Common myeloid progenitor, CD34-positive (primary cell): ENCODE results near the gene EIF2B2.
A peak's percentile ranks its signal among the peaks of the same experiment; 100 is the strongest.

Experiments used
- CTCF ChIA-PET: fragments of 350-600 bp; sonication (Branson Sonifier 250); formaldehyde crosslinking; loops from one replicate; lab custom pipeline; 2021; ENCODE audit warnings: antibody characterized with exemption; lab: Charles Lee
- POLR2A ChIA-PET: fragments of 350-600 bp; sonication (Branson Sonifier 250); formaldehyde crosslinking; loops from one replicate; lab custom pipeline; 2021; ENCODE audit warnings: antibody characterized with exemption; lab: Charles Lee
- DNase-seq, 3 donors: peaks; one replicate each; pipeline versions ENCODE4 v3.0.0 to v3.0.0-alpha.2; 2013
- H3K27ac ChIP-seq, 2 experiments: 1 replicate in 1 of 2; 2 replicates in 1 of 2; pipeline ENCODE4 v1.7.0; 2013; ENCODE audit warnings: inconsistent platforms in 2 of 2, low read length in 2 of 2, mild to moderate bottlenecking in 2 of 2, low read depth in 1 of 2, moderate library complexity in 1 of 2; ENCODE audit not compliant: severe bottlenecking in 2 of 2, insufficient read depth in 1 of 2, poor library complexity in 1 of 2
- H3K27me3 ChIP-seq, 5 experiments: replicated peaks in 2 of 5; 1 replicate in 3 of 5; 2 replicates in 2 of 5; pipeline versions ENCODE4 v1.6.1 to v1.7.0; 2013; ENCODE audit warnings: low read length in 4 of 5, mild to moderate bottlenecking in 2 of 5, moderate library complexity in 2 of 5, inconsistent platforms in 1 of 5; ENCODE audit not compliant: insufficient read depth in 5 of 5, control insufficient read depth in 4 of 5
- H3K36me3 ChIP-seq, 4 experiments: 1 replicate in 2 of 4; 2 replicates in 2 of 4; pipeline versions ENCODE4 v1.6.1 to v1.7.0; 2013; ENCODE audit warnings: low read length in 3 of 4, control low read depth in 1 of 4, mild to moderate bottlenecking in 1 of 4; ENCODE audit not compliant: control insufficient read depth in 4 of 4, insufficient read depth in 4 of 4
- H3K4me1 ChIP-seq, 4 experiments: 1 replicate in 3 of 4; 2 replicates in 1 of 4; pipeline versions ENCODE4 v1.6.1 to v1.7.1; 2013; ENCODE audit warnings: low read length in 3 of 4, mild to moderate bottlenecking in 3 of 4, control low read depth in 1 of 4, inconsistent platforms in 1 of 4, moderate library complexity in 1 of 4; ENCODE audit not compliant: control insufficient read depth in 4 of 4, insufficient read depth in 4 of 4; ENCODE audit errors: control extremely low read depth in 1 of 4
- H3K4me3 ChIP-seq, 7 experiments: 1 replicate in 4 of 7; 2 replicates in 3 of 7; pipeline versions ENCODE4 v1.5.1 to v1.7.0; 2013; ENCODE audit warnings: mild to moderate bottlenecking in 7 of 7, low read length in 6 of 7, moderate library complexity in 6 of 7, inconsistent platforms in 2 of 7, low read depth in 2 of 7, control low read depth in 1 of 7; ENCODE audit not compliant: insufficient read depth in 4 of 7, control insufficient read depth in 1 of 7; ENCODE audit errors: extremely low read depth in 1 of 7
- H3K9me3 ChIP-seq, 5 experiments: 1 replicate in 4 of 5; 2 replicates in 1 of 5; pipeline versions ENCODE4 v1.6.1 to v1.7.1; 2013; ENCODE audit warnings: low read length in 4 of 5, mild to moderate bottlenecking in 2 of 5, inconsistent platforms in 1 of 5, low read depth in 1 of 5, moderate library complexity in 1 of 5; ENCODE audit not compliant: control insufficient read depth in 4 of 5, insufficient read depth in 2 of 5; ENCODE audit errors: control extremely low read depth in 1 of 5
- WGBS: methylation state at CpG from one replicate; pipeline ENCODE4 v1.1.5; 2013; ENCODE audit not compliant: insufficient coverage; 5-methylcytosine and 5-hydroxymethylcytosine counted together

Gene EIF2B2

GRCh38 chr14:74963178-74963704 is 39.5 kb upstream of the EIF2B2 start:
- POLR2A ChIA-PET: interaction anchor here (1.0 kb wide), 1 partner anchor 8 kb away, joined by 5 read pairs; the partner anchor contains the start of gene PGF
- Histone ChIP-seq H3K4me3 (no peak overlapping the region), H3K27me3 (no peaks in the 10 kb centered on the region), H3K9me3 (no peaks in the 10 kb centered on the region), H3K4me1 (peaks cover 4 to 32% (median 14%) of the 10 kb centered on the region in 4 experiments), H3K27ac (no peak overlapping the region), H3K36me3 (no peaks in the 10 kb centered on the region)
- DNase-seq: peak in 1 of 3 donors; percentile 31
- CTCF ChIA-PET: interaction anchor here (1.4 to 2.8 kb wide), 5 partner anchors 10 to 18 kb away, joined by 4 to 12 read pairs (median 5); no protein-coding TSS in a partner anchor
- 93% methylated on average over 9 of the region's 12 CpGs for WGBS

GRCh38 chr14:74963705-74964271 is 38.9 kb upstream of the EIF2B2 start:
- Histone ChIP-seq H3K27ac (no peak overlapping the region), H3K9me3 (no peaks in the 10 kb centered on the region), H3K27me3 (no peaks in the 10 kb centered on the region), H3K36me3 (no peaks in the 10 kb centered on the region), H3K4me1 (peaks cover 4 to 32% (median 14%) of the 10 kb centered on the region in 4 experiments), H3K4me3 (no peak overlapping the region)
- 54% methylated on average over 9 of the region's 9 CpGs for WGBS
- ChIA-PET CTCF (interaction anchor here (1.4 to 2.8 kb wide), 5 partner anchors 9 to 19 kb away, joined by 4 to 12 read pairs (median 5); no protein-coding TSS in a partner anchor), POLR2A (interaction anchor here (1.0 kb wide), 1 partner anchor 9 kb away, joined by 5 read pairs; the partner anchor contains the start of gene PGF)
- peak; percentile 28 to 61 (median 55) for DNase-seq

DNA sequence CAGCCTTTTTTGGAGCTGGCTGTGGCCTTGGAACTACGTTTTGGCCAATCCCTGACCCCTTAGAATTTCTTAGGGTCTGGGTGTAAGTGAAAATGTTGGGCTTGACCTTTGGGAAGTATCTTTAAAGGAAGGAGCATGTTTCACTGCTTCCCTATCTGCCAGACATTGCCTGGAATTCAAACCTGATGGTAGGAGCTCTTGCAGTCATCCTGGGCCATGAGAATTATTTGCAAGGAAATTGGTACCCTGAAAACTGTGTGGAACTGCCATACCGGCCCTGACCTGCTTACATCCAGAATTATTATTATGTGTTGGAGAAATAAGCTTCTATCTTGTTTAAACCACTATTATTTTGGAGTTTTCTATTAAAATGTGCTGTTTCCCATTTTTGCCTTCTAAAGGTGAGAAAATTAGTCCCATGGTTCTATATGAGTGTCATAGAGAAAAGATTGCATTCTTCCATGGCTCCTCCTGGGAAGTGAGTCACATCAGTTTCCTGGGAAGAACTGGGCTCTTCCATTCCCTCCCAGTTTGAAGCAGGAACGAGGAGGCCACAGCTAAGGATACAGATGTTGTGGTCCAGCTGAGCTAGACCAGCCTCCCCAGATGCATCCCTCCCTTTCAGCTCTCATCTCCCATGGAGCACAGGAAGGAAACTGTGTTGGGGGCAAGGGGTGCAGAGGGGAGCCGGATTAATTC is 37.8 kb upstream of the EIF2B2 start:
- no peak overlapping the region for H3K27ac ChIP-seq
- WGBS: 75% methylated on average over 1 of the region's 4 CpGs
- H3K36me3 ChIP-seq: no peaks in the 10 kb centered on the region
- no peak overlapping the region for H3K4me3 ChIP-seq
- CTCF ChIA-PET: interaction anchor here (0.8 to 2.8 kb wide), 11 partner anchors 8 to 60 kb away, joined by 3 to 12 read pairs (median 4); partner anchors contain the start of genes EIF2B2 and PGF
- POLR2A ChIA-PET: no interaction called here
- H3K4me1 ChIP-seq: peaks cover 4 to 25% (median 13%) of the 10 kb centered on the region in 4 experiments
- H3K9me3 ChIP-seq: no peaks in the 10 kb centered on the region
- peak in 1 of 3 donors; percentile 26 for DNase-seq
- no peaks in the 10 kb centered on the region for H3K27me3 ChIP-seq

GRCh38 chr14:74965486-74966153 is 37.1 kb upstream of the EIF2B2 start:
- 100% methylated on average over 3 of the region's 5 CpGs for WGBS
- no peaks in the 10 kb centered on the region for H3K27me3 ChIP-seq
- peaks cover 4 to 25% (median 13%) of the 10 kb centered on the region in 4 experiments for H3K4me1 ChIP-seq
- POLR2A ChIA-PET: no interaction called here
- H3K9me3 ChIP-seq: no peaks in the 10 kb centered on the region
- no peak overlapping the region for H3K27ac ChIP-seq
- H3K36me3 ChIP-seq: no peaks in the 10 kb centered on the region
- CTCF ChIA-PET: interaction anchor here (0.8 to 2.8 kb wide), 6 partner anchors 10 to 36 kb away, joined by 3 to 12 read pairs (median 6); partner anchors contain the start of gene PGF
- H3K4me3 ChIP-seq: no peak overlapping the region
- DNase-seq: no peak

GRCh38 chr14:74968811-74969210 is 33.9 kb upstream of the EIF2B2 start:
- H3K9me3 ChIP-seq: no peaks in the 10 kb centered on the region
- H3K4me1 ChIP-seq: peaks cover 0 to 18% (median 12%) of the 10 kb centered on the region in 4 experiments
- no peaks in the 10 kb centered on the region for H3K36me3 ChIP-seq
- no peak for DNase-seq
- H3K27me3 ChIP-seq: no peaks in the 10 kb centered on the region
- H3K4me3 ChIP-seq: no peak overlapping the region
- ChIA-PET CTCF (interaction anchor here (0.8 to 2.0 kb wide), 7 partner anchors 13 to 120 kb away, joined by 3 to 7 read pairs (median 3); no protein-coding TSS in a partner anchor), POLR2A (no interaction called here)
- WGBS: 93% methylated on average over 1 of the region's 1 CpG
- H3K27ac ChIP-seq: no peak overlapping the region

DNA sequence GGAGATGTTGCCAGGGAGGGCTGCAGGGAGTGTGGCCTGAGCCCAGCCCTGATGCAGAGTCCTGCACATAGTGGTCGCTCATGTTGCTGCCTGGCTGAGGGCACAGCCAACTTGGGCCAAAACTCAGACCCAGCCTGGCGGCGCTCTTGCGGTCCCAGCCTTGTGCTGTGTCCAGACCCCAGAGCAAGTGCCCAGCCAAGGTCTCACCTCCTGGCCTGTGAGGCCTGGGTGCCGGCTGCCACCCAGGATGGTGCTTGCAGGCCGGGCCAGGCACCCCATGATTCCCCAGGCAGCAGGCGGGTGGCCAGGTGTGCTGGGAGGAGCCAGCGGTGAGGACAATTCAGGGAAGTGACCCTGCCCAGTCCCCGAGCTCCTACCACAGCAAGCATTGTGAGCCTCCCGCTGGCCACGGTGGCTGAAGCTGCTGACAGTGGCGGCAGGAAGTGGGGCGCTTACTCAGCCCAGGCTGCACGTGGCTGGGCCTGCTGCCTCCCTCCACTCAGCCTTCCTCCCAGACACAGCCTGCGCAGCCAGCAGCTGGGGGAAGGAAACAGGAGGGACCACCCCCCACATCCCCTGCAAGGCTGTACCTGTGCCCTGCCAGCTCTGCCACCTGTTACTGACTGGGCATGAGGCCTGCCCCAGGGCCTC is 29.6 kb upstream of the EIF2B2 start:
- peak; percentile 30 to 87 (median 80) for DNase-seq
- Histone ChIP-seq H3K4me1 (peaks cover 0 to 32% (median 15%) of the 10 kb centered on the region in 4 experiments), H3K4me3 (no peak overlapping the region), H3K9me3 (no peaks in the 10 kb centered on the region), H3K27me3 (no peaks in the 10 kb centered on the region), H3K36me3 (no peaks in the 10 kb centered on the region), H3K27ac (no peak overlapping the region)
- ChIA-PET CTCF (interaction anchor here (0.8 to 3.1 kb wide), 5 partner anchors 9 to 112 kb away, joined by 3 to 20 read pairs (median 3); partner anchors contain the start of gene PGF), POLR2A (no interaction called here)
- WGBS: 52% methylated on average over 15 of the region's 15 CpGs
